ENCODE data around the gene NEB. TPM values are rescaled to one million over a fixed set of nuclear protein-coding genes. Genes with fewer than 3 reads are reported as not detected.
"Not testable (repeated sequence)": the region's sequence is repeated elsewhere in the genome, so short reads cannot be mapped to it uniquely, and the experiment has no call there.

The NEB gene
- total RNA-seq, 1 donor from 2014 or later = 0.39 TPM

DNA sequence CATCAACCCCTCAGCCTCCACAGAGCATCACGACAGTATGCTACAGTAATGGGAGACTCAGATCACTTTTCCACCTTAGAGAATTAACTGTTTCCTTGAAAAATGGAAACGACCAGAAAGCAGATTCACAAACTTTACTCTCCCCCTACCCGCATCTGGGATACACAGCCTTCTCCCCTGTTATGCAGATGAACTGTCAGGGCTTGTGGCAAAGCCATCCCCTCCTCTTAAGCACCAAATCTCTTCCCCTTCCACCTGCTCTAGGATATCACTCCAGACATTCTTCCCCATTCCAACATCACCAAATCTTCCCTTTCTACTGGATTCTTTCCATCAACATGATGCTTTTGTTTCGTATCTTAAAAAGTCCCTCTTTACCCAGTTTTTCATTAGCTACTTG is 26.4 kb downstream of the NEB start:
- DNase-seq (ENCODE audit: low read depth in 2 of 2) = no peak

DNA sequence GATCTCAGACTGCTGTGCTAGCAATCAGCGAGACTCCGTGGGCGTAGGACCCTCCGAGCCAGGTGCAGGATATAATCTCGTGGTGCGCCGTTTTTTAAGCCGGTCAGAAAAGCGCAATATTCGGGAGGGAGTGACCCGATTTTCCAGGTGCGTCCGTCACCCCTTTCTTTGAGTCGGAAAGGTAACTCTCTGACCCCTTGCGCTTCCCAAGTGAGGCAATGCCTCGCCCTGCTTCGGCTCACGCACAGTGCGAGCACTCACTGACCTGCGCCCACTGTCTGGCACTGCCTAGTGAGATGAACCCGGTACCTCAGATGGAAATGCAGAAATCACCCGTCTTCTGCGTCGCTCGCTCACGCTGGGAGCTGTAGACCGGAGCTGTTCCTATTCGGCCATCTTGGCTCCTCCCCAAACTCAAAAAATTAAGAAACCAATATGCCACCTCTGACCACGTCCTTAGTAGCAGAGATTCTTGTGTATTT is 29.8 kb downstream of the NEB start:
- not testable (repeated sequence) for DNase-seq (ENCODE audit: low read depth in 2 of 2)

DNA sequence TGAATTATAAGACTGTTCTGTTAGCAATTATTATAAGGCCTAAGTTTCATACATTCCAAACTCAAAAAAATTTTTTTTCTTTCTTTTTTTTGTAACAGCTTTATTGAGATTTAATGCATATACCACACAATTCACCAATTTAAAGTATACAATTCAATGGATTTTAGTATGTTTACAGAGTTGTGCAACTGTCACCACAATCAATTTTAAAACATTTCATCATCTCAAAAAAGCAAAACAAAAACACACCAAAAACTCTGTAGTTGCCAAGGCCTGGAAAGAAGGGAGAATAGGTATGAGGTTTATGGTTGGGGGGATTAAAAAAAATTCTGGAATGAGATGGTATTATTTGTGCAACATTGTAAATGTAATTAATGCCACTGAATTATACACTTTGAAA is 36.1 kb downstream of the NEB start:
- DNase-seq (ENCODE audit: low read depth in 2 of 2) = not testable (repeated sequence)

DNA sequence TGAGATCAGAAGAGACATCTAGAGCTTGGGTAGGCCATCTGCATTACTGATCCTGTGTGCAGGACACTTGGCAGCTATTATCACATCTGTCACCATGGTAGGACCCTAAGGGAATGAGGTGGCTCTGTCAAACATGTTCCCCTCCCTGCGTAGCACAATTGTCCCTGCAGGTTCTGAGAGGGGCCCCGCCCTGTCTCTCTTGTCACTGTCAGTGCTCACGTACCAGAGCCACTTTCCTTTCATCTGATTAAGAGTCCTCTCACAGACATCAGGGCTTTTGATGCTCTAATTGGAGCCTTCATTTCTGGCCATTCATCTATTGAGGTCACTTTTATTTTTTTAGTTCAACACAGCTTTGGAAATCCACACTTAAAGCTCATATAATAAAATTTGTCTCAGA is 38.5 kb downstream of the NEB start:
- DNase-seq (ENCODE audit: low read depth in 2 of 2) = no peak

DNA sequence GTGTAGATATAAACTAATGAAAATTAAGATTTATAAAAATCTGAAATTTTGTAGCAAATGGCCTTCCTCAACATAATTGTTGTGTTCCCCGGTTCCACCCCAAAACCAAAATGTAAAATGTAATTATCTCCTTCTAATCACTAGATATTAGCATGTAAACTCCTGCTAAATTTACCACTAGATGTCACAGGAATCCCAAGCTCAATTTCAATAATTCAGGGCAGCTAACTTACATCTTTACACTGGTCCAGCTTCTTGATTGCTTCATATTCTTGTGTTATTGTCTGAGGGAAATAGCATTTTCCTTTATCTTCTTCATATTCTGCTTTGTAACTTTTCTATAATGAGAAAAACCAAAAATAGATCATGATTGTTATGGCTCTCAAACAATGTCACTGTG is 42.6 kb downstream of the NEB start:
- DNase-seq (ENCODE audit: low read depth in 2 of 2) = no peak

DNA sequence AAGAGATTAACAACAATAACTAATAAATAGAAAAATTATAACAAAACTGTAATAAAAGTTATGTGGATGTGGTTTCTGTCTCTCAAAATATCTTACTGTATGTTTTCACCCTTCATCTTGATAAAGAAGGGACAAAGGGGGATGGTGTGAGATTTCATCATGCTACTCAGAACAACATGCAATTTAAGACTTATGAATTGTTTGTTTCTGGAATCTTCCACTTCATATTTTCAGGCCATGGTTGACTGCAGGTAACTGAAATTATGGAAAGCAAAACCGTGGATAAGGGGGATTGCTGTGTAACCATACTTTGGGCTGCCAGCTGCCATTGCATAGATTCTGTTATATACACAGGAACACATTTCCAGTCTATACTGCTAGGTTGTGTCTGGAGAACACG is 45.6 kb downstream of the NEB start:
- no peak for DNase-seq (ENCODE audit: low read depth in 2 of 2)

DNA sequence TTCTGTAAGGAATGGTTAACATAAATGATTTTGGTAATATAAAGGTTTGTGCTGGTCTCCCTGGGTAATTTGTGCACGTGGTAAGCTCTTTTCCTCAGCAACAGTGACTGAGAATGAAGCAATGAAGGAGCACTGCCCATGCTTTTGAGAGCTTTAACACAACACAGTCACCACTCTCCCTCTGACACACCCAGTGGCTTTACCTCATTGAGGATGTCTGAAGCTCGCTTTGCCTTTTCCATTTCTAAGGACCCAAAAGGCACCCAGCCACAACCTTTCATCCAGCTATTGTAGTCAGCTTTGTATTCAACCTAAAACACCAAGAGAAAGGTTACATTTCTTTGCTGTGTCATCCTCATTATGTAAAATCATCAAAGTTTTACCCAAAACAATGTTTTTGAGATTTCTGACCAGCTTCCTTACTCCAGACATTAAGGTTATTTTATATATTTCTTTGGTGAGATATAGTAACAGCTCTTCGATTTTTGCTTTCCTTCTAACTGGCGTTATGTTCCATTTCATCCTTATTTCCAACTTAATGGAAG is 51.7 kb downstream of the NEB start:
- no peak for DNase-seq (ENCODE audit: low read depth in 2 of 2)

DNA sequence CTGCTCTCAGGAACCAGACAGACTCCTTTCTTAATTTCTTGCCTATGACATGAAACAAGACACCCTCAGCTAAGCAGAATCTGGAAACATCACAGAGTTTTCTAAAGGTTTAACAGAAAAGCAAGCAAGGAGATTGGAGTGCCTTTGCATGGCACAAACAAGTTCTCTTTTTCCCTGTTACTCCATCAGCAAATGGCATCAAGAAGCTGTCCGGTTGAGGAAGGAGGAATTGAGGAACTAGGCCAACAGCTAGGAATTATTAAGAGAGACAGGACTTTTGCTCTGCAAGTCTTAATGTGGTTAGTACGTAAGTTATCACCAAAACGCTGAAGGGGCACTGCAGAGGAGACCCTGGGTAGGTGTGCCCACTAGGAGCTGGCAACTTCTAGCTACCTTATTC is 53.2 kb downstream of the NEB start:
- DNase-seq (ENCODE audit: low read depth in 2 of 2) = no peak

DNA sequence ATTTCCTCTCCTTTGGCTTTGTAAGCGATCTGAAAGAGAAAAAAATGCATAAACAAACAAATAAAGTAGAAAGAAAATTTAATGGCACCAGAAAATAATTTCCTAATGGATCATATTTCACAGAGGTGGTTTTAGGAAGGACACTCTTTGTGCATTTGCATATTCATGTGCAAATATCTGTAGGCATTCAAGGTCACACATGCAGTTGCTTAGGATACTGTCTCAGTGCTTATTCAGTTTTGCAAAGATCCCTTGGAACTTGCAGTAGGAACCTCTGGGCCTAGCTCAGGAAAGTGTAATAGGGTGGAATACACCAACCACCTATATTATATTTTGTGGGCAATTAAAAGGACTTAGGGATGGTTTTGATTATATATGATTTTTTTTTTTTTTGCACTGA is 54.3 kb downstream of the NEB start:
- no peak for DNase-seq (ENCODE audit: low read depth in 2 of 2)

DNA sequence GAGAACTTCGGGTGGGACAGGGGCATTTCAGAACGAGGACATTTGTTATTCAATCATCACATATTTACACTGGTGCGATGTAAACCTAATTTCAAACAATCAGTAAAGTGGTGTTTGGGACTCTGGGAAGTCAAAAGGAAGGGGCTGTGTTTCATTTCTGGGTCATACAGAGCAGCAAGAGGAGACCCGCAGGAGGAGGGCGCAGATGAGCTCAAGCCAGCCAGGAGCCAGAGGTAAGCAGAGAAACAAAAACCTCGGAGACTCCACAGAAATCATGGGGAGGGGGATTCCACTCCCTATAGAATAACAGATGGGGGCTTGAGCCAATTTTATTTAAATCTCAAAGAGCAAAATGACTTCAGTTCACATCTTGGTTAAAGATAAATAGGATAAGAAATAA is 55.4 kb downstream of the NEB start:
- DNase-seq (ENCODE audit: low read depth in 2 of 2) = no peak

DNA sequence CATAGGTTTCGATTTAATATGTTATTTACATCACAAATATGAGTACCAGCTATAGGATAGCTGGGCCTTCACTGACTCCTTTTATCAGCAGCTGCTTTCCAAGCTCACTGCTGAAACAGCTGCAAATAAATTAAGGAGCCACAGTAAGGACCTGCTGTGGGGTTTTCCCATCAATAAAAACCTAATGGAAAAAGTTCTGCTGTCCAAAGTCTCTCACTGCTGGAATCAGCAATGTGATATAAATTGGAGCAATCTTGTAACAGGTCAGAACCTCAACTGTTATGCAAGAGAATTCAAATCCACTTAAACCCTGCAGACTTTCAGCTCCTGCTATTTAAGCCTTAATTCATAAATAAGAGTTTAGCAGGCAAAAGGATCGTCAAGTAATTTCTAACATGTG is 61.3 kb downstream of the NEB start:
- no peak for DNase-seq (ENCODE audit: low read depth in 2 of 2)

DNA sequence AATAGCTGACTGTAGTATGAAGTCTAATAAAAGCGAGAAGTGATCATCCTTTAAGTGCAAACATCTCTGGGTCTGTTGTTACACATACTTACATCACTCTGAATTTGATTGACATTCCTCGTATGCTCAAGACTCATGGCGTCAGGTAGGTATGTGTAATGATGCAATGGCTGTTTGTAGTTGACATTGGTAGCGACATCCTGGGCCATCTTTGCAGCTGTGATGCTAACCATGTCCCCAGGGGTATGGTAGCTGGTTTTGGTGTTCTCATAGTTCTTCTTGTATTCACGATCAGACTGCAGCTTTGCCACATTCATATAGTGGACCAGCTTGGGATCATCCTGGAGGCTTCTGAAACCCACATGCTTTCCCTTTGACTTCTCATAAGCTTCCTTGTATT is 62.0 kb downstream of the NEB start:
- DNase-seq (ENCODE audit: low read depth in 2 of 2) = no peak

DNA sequence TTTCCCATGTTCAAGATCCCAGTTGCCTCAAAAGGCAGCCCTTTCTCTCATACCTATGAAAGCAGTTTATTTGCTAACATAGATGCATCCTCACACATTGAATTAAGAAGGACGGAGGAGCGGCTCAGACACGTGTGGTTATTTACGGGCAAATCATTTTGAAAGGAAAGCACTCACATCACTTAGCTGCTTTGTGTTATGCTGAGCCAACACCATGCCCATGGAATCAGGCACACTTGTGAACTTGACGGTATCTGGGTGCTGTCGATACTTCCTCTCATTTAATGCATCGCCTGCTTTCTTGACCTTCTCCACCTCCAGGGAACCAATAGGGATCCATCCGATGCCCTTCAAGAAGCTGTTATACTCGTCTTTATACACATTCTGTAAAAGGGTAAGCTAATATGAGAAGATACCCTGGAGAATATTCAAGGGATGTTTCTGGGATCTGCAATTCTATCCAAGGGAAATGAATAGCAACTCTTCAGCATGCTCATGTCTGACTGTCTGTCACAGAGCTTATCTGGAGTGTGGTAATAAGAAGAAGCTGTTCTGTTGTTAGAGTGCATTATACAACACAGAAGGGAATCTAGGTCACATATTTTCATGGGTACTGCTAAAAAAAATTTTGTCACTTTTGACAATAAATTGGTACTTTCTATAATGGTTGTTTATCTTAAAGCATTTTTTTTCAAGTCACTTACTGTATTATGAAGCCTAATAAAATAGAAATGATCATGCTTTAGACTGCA is 63.3 kb downstream of the NEB start:
- DNase-seq (ENCODE audit: low read depth in 2 of 2) = no peak

DNA sequence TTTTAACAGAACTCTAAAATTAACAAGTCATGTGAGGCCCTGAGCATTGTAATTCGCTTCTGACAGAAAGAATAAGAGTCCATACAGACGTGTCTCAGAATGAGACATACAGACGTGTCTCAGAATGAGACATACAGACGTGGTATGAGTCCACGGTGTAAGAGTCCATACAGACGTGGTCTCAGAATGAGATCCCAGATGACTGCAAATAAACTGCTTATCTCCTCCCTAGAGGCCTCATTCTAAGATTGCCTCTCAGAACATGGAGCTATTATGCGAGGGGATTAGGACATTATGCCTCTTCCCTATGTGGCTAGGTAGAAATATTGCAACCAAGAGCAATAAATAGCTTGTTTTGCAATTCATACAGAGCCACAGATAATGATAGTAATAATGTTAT is 63.9 kb downstream of the NEB start:
- no peak for DNase-seq (ENCODE audit: low read depth in 2 of 2)

DNA sequence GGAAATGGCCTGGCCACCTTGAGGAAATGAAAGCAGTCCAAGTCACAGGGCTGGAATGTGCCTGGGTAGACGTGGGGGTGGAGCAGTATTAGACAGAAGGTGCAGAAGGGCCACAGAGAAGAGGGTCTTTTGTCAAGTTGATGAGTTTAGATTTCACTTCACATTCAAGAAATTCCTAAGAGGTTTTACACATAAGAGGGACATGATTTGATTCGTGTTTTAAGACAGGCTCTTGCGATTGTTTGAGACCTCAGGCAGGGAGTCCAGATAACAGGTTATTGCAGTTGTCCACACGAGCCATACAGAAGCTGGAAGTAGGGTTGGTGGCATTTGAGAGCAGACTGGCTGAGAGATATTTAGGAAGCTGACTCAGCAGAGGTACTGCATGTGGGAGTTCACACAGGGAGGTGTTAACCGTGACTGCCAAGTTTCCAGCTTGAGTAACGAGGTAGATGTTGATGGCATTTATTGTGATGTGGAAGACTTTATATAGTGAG is 64.6 kb downstream of the NEB start:
- peak in 1 of 2 donors; percentile 2 for DNase-seq (ENCODE audit: low read depth in 2 of 2)

DNA sequence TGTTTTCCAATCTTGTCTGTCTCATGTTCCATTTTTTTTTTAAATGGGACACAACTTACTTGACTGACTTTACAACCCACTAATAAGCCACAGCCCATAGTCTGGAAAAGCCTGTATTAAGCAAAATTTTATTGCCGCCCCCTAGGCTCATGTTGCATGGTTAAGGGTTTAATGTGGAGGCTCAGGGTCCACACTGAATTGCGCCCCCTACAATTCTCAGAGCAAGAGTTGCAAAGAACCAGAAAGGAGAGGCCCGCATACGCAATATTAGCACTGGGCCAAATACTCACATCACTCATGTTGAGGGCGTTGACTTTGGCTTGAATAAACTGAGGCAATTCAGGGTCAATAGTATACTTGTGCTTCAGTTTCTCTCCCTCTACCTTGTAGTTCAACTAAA is 65.5 kb downstream of the NEB start:
- no peak for DNase-seq (ENCODE audit: low read depth in 2 of 2)

DNA sequence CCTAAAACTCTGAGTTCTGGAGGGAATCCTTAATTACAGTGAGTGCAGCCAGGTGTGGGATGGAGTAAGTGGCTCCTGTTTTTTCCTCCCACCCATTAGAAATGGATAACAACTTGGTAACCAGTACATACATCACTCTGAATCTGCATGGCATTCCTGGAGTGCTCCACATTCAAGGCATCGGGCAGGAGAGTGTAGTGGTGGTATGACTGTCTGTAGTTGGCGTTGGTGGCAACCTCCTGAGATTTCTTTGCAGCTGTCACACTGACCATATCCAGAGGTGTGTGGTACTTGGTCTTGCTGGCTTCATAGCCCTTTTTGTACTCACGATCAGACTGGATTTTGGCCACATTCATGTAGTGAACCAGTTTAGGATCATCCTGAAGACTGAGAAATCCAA is 68.3 kb downstream of the NEB start:
- no peak for DNase-seq (ENCODE audit: low read depth in 2 of 2)

DNA sequence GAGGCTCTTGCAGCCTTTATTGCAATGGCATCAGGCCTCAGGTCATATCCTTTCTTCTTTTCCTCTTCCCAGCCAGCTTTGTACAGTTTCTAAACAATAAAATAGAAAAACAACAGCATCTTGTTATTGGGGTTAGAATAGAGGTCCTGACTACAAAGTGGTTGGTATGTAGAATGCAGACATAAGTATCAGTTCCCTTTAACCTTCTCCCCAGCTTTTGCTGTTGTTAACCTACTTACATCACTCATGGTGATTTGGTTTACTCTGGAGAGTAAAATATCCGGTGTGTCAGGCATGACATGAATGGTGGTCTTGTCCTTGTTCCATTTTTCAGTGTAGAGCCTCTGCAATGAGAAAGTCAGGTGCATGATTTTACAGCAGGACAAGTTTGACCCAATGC is 69.8 kb downstream of the NEB start:
- DNase-seq (ENCODE audit: low read depth in 2 of 2) = no peak

DNA sequence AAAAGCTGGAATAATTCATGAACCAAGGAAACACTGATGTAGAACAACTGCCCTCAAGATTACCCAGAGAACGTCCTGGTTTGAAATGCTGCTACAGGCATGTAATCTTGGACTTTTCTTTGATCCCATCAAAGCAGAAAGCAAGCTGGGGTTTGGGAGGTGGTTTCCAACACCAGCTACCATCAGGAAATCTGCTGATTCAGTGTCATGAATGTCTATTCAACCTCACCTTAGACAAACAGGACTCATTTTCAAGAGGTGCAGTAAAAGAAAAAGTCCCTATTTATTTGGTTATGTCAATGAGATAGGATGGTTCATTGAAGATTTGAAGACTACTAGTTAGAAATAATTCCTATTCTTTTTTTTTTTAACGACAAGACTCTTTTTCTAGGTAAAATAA is 72.7 kb downstream of the NEB start:
- DNase-seq (ENCODE audit: low read depth in 2 of 2) = no peak

DNA sequence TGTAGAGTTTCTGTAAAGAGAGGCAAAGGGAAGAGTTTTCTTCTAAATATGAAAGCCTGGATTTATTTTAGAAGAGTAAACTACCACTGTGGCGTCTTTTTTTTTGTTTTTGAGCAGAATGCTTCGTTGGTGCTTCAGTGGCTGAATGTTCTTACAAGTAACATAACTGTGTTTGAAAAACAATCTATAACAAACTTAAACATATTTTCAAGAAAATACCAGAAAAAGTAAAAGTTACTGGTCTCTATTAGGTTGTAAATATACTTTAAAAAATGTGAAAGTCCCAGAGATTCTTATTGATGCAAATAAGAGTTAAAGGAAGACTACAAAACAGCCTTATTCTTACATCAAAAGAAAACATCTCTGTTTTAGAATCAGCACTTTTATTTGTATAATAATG is 76.2 kb downstream of the NEB start:
- DNase-seq (ENCODE audit: low read depth in 2 of 2) = no peak

DNA sequence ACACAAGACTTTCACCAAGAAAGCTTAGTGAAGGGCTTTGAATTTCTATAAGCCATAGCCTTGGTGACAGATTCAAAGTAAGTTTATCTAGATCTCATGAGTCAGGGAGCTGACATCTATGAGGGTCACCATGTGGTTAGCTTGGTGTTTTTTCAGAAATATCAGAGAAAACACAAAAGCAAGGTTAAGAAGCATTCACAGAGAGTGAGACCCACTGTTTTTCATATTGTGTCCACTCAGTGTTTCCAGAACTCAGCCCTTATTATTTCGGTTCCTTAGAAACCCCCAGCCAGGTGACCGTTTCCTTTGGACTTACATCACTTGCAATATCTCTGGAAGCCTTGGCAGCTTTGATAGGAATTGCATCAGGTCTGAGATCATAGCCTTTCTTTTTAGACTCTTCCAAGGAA is 76.6 kb downstream of the NEB start:
- no peak for DNase-seq (ENCODE audit: low read depth in 2 of 2)

DNA sequence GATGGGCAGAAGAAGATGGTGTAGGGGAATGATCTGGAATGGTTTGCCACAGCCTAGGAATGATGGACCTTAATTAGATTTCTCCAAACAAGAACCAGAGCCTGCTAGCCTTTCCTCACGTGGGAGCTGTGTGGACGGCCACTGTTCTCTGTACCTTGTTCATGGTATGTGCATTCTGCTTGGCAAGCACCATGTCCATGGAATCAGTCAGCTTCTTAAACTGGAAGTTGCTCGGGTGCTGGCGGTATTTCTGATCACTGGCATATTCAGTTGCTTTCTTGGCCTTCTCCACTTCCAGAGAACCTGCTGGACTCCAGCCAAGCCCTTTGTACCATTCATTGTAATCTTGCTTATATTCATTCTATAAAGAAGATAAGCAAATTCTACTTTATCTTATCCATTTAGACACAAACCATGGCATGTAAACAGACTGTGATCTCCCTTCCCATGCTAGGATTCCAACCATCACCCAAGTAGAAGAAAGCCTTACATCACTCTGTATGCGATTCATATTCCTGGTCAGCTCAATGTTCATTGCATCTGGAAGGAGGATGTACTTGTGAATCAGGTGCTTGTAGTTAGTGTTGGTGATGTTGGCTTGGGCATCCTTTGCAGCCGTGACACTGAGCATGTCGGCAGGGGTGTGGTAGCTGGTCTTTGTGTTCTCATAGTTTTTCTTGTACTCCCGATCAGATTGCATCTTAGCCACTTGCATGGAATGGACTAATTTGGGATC is 78.4 kb downstream of the NEB start:
- DNase-seq (ENCODE audit: low read depth in 2 of 2) = no peak

DNA sequence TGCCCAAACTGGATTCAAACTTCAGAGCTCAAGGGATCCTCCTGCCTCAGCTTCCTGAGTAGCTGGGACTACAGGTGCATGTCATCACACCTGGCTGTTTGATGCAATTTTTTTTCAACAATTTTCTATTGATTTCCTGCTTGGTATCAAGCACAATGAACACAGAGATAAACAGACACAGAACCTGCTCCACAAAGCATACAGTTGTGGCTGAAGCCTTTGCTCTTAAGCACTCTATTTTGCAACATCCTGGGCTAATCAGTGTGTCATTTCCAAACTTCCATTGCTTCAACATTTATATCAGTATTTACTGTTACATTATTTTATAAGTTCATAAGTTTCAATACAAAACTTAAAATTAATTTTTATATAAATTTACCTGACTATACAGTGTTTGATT is 79.4 kb downstream of the NEB start:
- DNase-seq (ENCODE audit: low read depth in 2 of 2) = no peak

Data from dermis microvascular lymphatic vessel endothelial cell (primary cell).